Sigmoid colon (tissue), 7 donors: ENCODE results near the gene MRPL36. TPM values are rescaled to one million over a fixed set of nuclear protein-coding genes. Genes with fewer than 3 reads are reported as not detected.
"Not testable (repeated sequence)": the region's sequence is repeated elsewhere in the genome, so short reads cannot be mapped to it uniquely, and the experiment has no call there.

Experiments
- DNase-seq: peaks from one replicate; pipeline ENCODE4 v3.0.0-alpha.2; 2019
- H3K27ac ChIP-seq, 4 donors: fragments of 200-600 bp; sonication (generic); one replicate each; pipeline ENCODE4 v1.5.1; 2016 to 2019; ENCODE audit warnings: mild to moderate bottlenecking in 1 of 4
- H3K27me3 ChIP-seq, 3 donors: fragments of 200-600 bp; sonication (generic); one replicate each; pipeline ENCODE4 v1.5.1; 2019; ENCODE audit warnings: mild to moderate bottlenecking in 1 of 3
- H3K36me3 ChIP-seq, 4 donors: fragments of 200-600 bp; sonication (generic); one replicate each; pipeline ENCODE4 v1.5.1; 2016 to 2019
- H3K4me1 ChIP-seq, 4 donors: fragments of 200-600 bp; sonication (generic); one replicate each; pipeline ENCODE4 v1.5.1; 2017 to 2019
- H3K4me3 ChIP-seq, 4 donors: fragments of 200-600 bp; sonication (generic); one replicate each; pipeline ENCODE4 v1.5.1; 2017 to 2019; ENCODE audit warnings: mild to moderate bottlenecking in 2 of 4, moderate library complexity in 1 of 4
- H3K9me3 ChIP-seq, 4 donors: fragments of 200-600 bp in 3 of 4; sonication (generic) in 3 of 4; one replicate each; pipeline versions ENCODE4 v1.5.1 to v1.6.1; 2013 to 2019
- CTCF ChIP-seq, 4 experiments: fragments of 450-650 bp in 3 of 4; fragments of 200-600 bp in 1 of 4; IDR thresholded peaks; one replicate each; pipeline ENCODE4 v1.5.1; 2016 to 2019; ENCODE audit warnings: antibody characterized with exemption in 4 of 4, mild to moderate bottlenecking in 3 of 4, moderate library complexity in 2 of 4
- EP300 ChIP-seq, 4 donors: sonication (generic); formaldehyde crosslinking; IDR thresholded peaks; one replicate each; pipeline ENCODE4 v1.6.1; 2017; ENCODE audit warnings: antibody characterized with exemption in 4 of 4
- POLR2A ChIP-seq, 2 donors: fragments of 450-650 bp; IDR thresholded peaks; one replicate each; pipeline ENCODE4 v1.6.1; 2016; ENCODE audit warnings: antibody characterized with exemption in 2 of 2, mild to moderate bottlenecking in 2 of 2, moderate library complexity in 2 of 2
- POLR2AphosphoS5 ChIP-seq, 4 donors: sonication (generic); formaldehyde crosslinking; IDR thresholded peaks; one replicate each; pipeline ENCODE4 v1.6.1; 2017; ENCODE audit warnings: antibody characterized with exemption in 4 of 4
- WGBS, 2 donors: extraction: QIAGEN DNeasy Blood & Tissue Kit; methylation state at CpG; one replicate each; pipeline ENCODE4 v1.1.7; 2013; 5-methylcytosine and 5-hydroxymethylcytosine counted together
- intact Hi-C: fragments of 100-400 bp; cut with DNase I; formaldehyde crosslinking; loops from one replicate; pipeline ENCODE4 v1.15.1; 2023
- polyA plus RNA-seq, 3 donors: library from polyadenylated mRNA; stranded (reverse); fragments of 200-250 nt; gene quantifications; one replicate each; pipeline ENCODE4 v1.2.3, GENCODE V29; 2013
- total RNA-seq, 4 donors: library from RNA; depleted of rRNA; stranded (reverse); fragments of >200 nt; gene quantifications; one replicate each; pipeline ENCODE4 v1.1.0, GENCODE V29; 2016
- donor health status: healthy with polysubstance abuse.
- donor health status: Bipolar disorder and iron deficiency.
- donor health status: healthy.

MRPL36 gene
- total and polyA plus RNA-seq, 7 donors, result 32.4 to 77.9 (median 59.4) TPM

DNA sequence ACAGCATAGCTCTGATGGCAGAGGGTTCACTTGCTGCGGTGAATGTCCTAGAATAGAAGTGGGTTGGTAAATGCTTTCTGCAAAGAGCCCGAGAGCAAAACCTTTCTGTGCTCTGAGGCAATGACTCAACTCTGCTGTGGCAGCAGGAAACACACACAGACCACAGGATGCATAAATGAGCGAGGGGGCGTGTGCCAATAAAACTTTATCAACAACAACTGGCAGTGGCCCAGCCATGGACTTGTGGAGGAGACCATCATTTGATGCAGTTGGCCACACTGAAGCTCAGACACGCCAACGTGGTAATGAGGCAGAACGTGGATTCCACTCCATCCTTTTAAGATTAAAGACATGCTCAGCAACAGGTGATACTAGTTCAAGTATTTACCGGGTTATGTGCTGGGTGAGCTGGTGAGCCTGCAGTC lies 6.8 kb downstream of the MRPL36 start:
- no peak overlapping the region for H3K4me3 ChIP-seq
- H3K27ac ChIP-seq, result no peak overlapping the region
- no peaks in the 10 kb centered on the region for H3K27me3 ChIP-seq
- H3K36me3 ChIP-seq, result peaks cover 3 to 15% (median 8%) of the 10 kb centered on the region in 4 donors
- H3K9me3 ChIP-seq, result no peaks in the 10 kb centered on the region
- peak; percentile 37 for DNase-seq
- peaks cover 0 to 9% (median 3%) of the 10 kb centered on the region in 4 donors for H3K4me1 ChIP-seq
- whole genome bisulfite sequencing, 2 donors, result 52 to 69% methylated on average over 8 of the region's 8 CpGs
- TF ChIP-seq POLR2AphosphoS5 (IDR thresholded peaks at IDR 0.05) (no peak), POLR2A (IDR thresholded peaks at IDR 0.05) (no peak), EP300 (IDR thresholded peaks at IDR 0.05) (no peak), CTCF (IDR thresholded peaks at IDR 0.05) (no peak)
- intact Hi-C loops, result no loop called here

DNA sequence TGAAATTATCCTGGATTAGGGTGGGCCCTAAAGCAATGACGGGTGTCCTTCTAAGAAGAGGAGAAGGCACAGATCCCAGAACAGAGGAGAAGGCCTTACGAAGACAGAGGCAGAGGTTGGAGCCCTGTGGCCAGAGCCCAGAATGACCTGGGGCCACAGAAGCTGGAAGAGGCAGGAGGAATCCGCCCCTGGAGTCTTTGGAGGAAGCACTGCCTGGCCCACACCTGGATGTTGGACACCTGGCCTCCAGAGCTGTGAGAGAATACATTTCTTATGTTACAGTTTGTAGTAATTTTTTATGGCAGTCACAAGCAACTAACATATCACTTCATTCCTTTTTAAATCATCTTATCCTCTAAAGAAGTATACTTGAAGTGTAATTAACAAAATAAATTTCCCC lies 8.5 kb downstream of the MRPL36 start:
- H3K36me3 ChIP-seq, result no peaks in the 10 kb centered on the region
- intact Hi-C loops, result no loop called here
- TF ChIP-seq POLR2A (IDR thresholded peaks at IDR 0.05), result no peak

GRCh38 chr5:1789834-1790471 lies 9.7 kb downstream of the MRPL36 start:
- no peaks in the 10 kb centered on the region for H3K4me1 ChIP-seq
- H3K4me3 ChIP-seq, result no peak overlapping the region
- TF ChIP-seq POLR2AphosphoS5 (IDR thresholded peaks at IDR 0.05) (no peak), CTCF (IDR thresholded peaks at IDR 0.05) (no peak), EP300 (IDR thresholded peaks at IDR 0.05) (no peak)
- peak; percentile 46 for DNase-seq
- H3K36me3 ChIP-seq, result no peaks in the 10 kb centered on the region
- WGBS, 2 donors, result 49 to 52% methylated on average over 10 of the region's 10 CpGs
- H3K9me3 ChIP-seq, result no peaks in the 10 kb centered on the region
- H3K27me3 ChIP-seq, result peaks cover 0 to 23% (median 0%) of the 10 kb centered on the region in 3 donors
- intact Hi-C loops, result no loop called here
- H3K27ac ChIP-seq, result no peak overlapping the region

More for the DNA sequence above, 8.5 kb downstream of the MRPL36 start:
- WGBS, 2 donors, result 84 to 86% methylated on average over 3 of the region's 3 CpGs
- H3K9me3 ChIP-seq, result no peaks in the 10 kb centered on the region
- H3K4me1 ChIP-seq, result no peaks in the 10 kb centered on the region
- no peak overlapping the region for H3K27ac ChIP-seq
- peak; percentile 17 for DNase-seq
- H3K4me3 ChIP-seq, result no peak overlapping the region
- H3K27me3 ChIP-seq, result peaks cover 0 to 16% (median 0%) of the 10 kb centered on the region in 3 donors

DNA sequence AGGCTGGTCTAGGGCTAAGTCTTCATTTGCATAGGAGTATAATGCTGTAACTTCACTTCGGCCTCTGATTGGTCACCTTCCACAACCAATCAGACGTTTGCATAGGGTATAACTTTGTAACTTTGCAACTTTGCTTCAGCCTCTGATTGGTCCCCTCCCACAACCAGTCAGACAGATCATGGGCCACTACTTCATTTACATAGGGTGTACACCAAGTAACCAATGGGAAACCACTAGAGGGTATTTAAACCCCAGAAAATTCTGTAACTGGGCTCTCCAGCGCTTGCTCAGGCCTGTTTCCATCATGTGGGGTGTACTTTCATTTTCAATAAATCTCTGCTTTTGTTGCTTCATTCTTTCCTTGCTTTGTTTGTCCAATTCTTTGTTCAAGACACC lies 10.2 kb downstream of the MRPL36 start:
- intact Hi-C loops, result not testable (repeated sequence)

DNA sequence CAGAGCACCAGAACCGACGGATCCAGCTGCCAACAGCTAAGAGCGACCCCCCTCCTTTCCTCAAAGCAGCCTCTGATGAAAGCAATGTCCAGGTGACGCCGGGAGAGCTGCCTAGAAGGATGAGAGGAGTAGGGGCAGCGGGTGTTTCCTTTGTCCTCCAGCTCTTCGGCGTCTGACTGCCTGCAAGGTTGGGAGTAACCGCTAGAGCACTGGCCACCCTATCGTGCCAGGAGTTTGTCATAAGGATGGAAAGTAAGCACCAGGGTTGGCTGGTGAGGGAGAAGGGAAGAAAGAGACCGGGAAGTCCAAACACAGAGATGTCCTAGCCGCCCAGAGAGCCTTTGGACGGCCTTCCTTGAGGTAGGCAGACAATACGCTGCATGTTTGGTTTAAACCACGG lies 10.8 kb downstream of the MRPL36 start:
- no peak for TF ChIP-seq EP300 (IDR thresholded peaks at IDR 0.05)
- TF ChIP-seq POLR2A (IDR thresholded peaks at IDR 0.05), result no peak
- TF ChIP-seq CTCF (IDR thresholded peaks at IDR 0.05), result no peak
- TF ChIP-seq POLR2AphosphoS5 (IDR thresholded peaks at IDR 0.05), result no peak
- DNase-seq, result peak; percentile 30
- no peaks in the 10 kb centered on the region for H3K4me1 ChIP-seq
- H3K27me3 ChIP-seq, result peaks cover 0 to 31% (median 0%) of the 10 kb centered on the region in 3 donors
- H3K4me3 ChIP-seq, result no peak overlapping the region
- no peaks in the 10 kb centered on the region for H3K36me3 ChIP-seq
- no peak overlapping the region for H3K27ac ChIP-seq
- 84 to 90% methylated on average over 15 of the region's 15 CpGs for WGBS, 2 donors
- intact Hi-C loops, result no loop called here
- no peaks in the 10 kb centered on the region for H3K9me3 ChIP-seq

More for the DNA sequence above, 10.2 kb downstream of the MRPL36 start:
- not testable (repeated sequence) for H3K9me3 ChIP-seq, H3K4me3 ChIP-seq, H3K4me1 ChIP-seq, H3K27ac ChIP-seq, H3K36me3 ChIP-seq
- peak; percentile 34 for DNase-seq
- peaks cover 0 to 28% (median 0%) of the 10 kb centered on the region in 3 donors for H3K27me3 ChIP-seq
- WGBS, 2 donors, result 77 to 85% methylated on average over 3 of the region's 3 CpGs

- Histone ChIP-seq H3K4me3 (no peak overlapping the region), H3K27ac (no peak overlapping the region), H3K9me3 (no peaks in the 10 kb centered on the region), H3K36me3 (no peaks in the 10 kb centered on the region), H3K27me3 (peaks cover 0 to 31% (median 0%) of the 10 kb centered on the region in 3 donors), H3K4me1 (no peaks in the 10 kb centered on the region)
- DNase-seq, result peak; percentile 14
- WGBS, 2 donors, result 89 to 90% methylated on average over 7 of the region's 7 CpGs
- no peak for TF ChIP-seq EP300 (IDR thresholded peaks at IDR 0.05)
- TF ChIP-seq POLR2AphosphoS5 (IDR thresholded peaks at IDR 0.05), result no peak
- no peak for TF ChIP-seq POLR2A (IDR thresholded peaks at IDR 0.05)
- no peak for TF ChIP-seq CTCF (IDR thresholded peaks at IDR 0.05)
- intact Hi-C loops, result no loop called here
These were observed 11.4 kb downstream of the MRPL36 start for GRCh38 chr5:1788200-1788599.
